Thoracic aorta (tissue), 2 donors: Measurements from ENCODE around the gene SORBS1. TPM values are rescaled to one million over a fixed set of nuclear protein-coding genes. Genes with fewer than 3 reads are reported as not detected.

Experiments used
- ATAC-seq: fragments of 150-250 bp; one replicate; pipeline ENCODE4 v1.8.0; 2017; ENCODE audit warnings: low read depth; ENCODE audit not compliant: insufficient number of reproducible peaks, low FRiP score
- DNase-seq: peaks from one replicate; pipeline ENCODE4 v3.0.0-alpha.2; 2020; ENCODE audit warnings: low spot score
- H3K27ac ChIP-seq, 2 donors: fragments of 200-600 bp; sonication (generic); 1 replicate in 1 of 2; 2 replicates in 1 of 2; pipeline ENCODE4 v1.5.1; 2016; ENCODE audit warnings: mild to moderate bottlenecking in 2 of 2, moderate library complexity in 2 of 2
- H3K27me3 ChIP-seq: fragments of 200-600 bp; sonication (generic); replicated peaks from 2 replicates; pipeline ENCODE4 v1.6.0; 2016; ENCODE audit warnings: mild to moderate bottlenecking; ENCODE audit not compliant: insufficient read depth
- H3K36me3 ChIP-seq: fragments of 200-600 bp; sonication (generic); one replicate; pipeline ENCODE4 v1.5.1; 2016
- H3K4me1 ChIP-seq, 2 donors: fragments of 200-600 bp; sonication (generic); 1 replicate in 1 of 2; 2 replicates in 1 of 2; pipeline versions ENCODE4 v1.5.1 to v1.6.0; 2016; ENCODE audit warnings: low read depth in 2 of 2, mild to moderate bottlenecking in 1 of 2; ENCODE audit not compliant: control insufficient read depth in 1 of 2
- H3K4me3 ChIP-seq: fragments of 200-600 bp; sonication (generic); 2 replicates; pipeline ENCODE4 v1.5.1; 2016; ENCODE audit warnings: mild to moderate bottlenecking
- H3K9me3 ChIP-seq: fragments of 200-600 bp; sonication (generic); 2 replicates; pipeline ENCODE4 v1.5.1; 2016
- total RNA-seq, 2 donors: library from RNA; depleted of rRNA; stranded (reverse); fragments of >200 nt; gene quantifications; one replicate each; pipeline versions ENCODE4 v1.1.0 to v1.2.3, GENCODE V29; 2016
- TF ChIP-seq, protein P1 (sequence below): fragments of 200-600 bp; sonication (generic); IDR thresholded peaks from one replicate; pipeline ENCODE4 v1.5.1; 2019; ENCODE audit warnings: antibody characterized with exemption

The SORBS1 gene
- total RNA-seq, 2 donors from 2014 or later: 1,110 to 1,659 TPM

DNA sequence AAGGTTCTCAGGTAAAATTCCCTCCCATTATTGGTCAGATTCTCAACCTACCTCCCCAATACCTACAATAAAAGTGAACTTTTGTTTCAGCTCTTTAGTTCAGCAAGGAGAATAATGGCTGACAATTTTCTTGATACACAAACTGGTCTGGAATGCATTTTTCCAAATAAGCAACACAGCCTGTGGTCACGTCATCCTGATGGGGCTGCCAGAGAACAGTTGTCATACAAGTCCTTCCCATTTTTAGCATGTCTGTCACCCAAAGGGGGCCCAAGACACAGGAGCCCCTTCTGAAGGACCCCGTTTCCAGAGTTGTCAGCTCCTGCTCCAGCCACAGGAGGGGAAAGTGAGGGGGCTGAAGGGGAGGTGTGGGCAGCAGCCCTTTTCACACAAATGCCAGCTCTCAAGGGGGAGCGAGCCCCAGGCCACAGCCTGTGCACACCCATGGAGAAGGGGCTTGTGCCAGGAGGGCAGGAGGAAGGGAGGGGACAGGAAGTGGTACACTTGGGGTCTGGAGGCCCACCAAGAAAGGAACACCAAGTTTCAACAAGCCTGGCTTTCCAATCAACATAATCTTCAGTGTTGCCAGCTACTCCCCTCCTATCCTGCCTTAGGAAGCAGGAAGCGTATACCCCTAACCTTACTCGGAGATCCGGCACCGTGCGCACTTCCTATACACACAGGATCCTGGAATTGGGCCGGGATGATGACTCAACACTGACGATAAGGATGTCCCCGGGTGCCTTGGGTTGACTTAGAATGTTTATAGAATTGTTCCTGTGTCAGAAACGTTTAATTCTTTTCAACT lies 227.0 kb downstream of the SORBS1 start:
- Histone ChIP-seq H3K36me3 (peaks cover 76% of the 10 kb centered on the region), H3K27me3 (no peaks in the 10 kb centered on the region), H3K9me3 (no peaks in the 10 kb centered on the region), H3K4me3 (no peak overlapping the region), H3K4me1 (peaks cover 33 to 97% of the 10 kb centered on the region in 2 donors), H3K27ac (peak overlapping the region; percentile 97)
- ATAC-seq (peak; percentile 83), DNase-seq (peak; percentile 89)
- TF ChIP-seq, protein P1, sequence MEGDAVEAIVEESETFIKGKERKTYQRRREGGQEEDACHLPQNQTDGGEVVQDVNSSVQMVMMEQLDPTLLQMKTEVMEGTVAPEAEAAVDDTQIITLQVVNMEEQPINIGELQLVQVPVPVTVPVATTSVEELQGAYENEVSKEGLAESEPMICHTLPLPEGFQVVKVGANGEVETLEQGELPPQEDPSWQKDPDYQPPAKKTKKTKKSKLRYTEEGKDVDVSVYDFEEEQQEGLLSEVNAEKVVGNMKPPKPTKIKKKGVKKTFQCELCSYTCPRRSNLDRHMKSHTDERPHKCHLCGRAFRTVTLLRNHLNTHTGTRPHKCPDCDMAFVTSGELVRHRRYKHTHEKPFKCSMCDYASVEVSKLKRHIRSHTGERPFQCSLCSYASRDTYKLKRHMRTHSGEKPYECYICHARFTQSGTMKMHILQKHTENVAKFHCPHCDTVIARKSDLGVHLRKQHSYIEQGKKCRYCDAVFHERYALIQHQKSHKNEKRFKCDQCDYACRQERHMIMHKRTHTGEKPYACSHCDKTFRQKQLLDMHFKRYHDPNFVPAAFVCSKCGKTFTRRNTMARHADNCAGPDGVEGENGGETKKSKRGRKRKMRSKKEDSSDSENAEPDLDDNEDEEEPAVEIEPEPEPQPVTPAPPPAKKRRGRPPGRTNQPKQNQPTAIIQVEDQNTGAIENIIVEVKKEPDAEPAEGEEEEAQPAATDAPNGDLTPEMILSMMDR: no peak

DNA sequence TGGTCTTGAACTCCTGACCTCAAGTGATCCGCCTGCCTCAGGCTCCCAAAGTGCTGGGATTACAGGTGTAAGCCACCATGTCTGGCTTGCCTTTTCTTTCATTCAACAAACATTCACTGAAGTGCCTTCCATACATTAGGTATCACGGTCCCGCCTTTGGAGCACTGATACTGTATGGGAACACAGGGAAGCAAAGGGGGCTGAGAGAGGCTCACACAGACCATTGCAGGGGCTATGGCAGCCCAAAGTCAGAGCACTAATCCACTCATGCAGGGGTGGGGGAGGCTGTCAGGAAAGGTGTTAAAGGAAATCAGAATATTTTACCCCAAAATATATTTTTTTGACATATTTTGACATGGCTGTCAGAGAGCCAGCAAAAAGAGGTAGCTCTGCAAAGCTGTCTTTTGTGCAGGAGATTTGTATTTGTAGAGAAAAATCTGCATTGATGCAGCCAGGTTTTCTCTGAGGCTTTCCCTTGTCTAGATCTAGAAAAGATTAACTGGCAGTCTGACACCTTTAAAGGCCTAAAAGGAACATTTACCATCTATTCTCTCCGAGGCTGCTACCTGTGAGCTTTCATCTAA lies 228.4 kb downstream of the SORBS1 start:
- Histone ChIP-seq H3K27ac (peak overlapping the region; percentile 97), H3K4me3 (no peak overlapping the region), H3K9me3 (no peaks in the 10 kb centered on the region), H3K4me1 (peaks cover 33 to 95% of the 10 kb centered on the region in 2 donors), H3K36me3 (peaks cover 72% of the 10 kb centered on the region), H3K27me3 (no peaks in the 10 kb centered on the region)
- no peak for ATAC-seq
- no peak for DNase-seq
- TF ChIP-seq, protein P1: no peak

DNA sequence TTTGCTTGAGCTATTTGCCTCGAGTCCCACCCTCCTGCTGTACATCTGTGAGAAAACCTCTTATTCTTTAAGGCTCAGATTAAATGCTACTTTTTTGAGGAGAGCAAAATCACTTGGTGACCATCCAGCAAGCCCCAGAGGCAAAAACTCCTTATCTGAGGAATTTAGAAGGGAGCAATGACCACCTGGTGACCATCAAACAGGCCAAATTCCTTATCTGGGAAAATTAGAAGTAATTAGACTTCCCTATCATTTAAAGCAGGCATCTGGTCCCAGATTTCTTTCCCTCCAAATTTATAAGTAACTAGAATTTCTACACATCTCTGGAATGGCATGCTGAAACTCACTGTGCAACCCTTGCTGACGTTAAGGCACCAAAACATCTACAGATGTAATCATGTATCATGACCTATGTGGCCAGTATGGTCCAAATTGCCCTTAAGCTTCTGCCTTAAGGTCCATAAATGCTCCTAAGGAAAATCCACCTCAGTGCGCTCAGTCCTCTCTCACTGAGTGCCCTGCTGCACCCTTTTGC lies 229.5 kb downstream of the SORBS1 start:
- H3K4me1 ChIP-seq: peaks cover 25 to 91% of the 10 kb centered on the region in 2 donors
- DNase-seq: no peak
- peak overlapping the region; percentile 97 for H3K27ac ChIP-seq
- no peaks in the 10 kb centered on the region for H3K9me3 ChIP-seq
- no peak overlapping the region for H3K4me3 ChIP-seq
- H3K27me3 ChIP-seq: no peaks in the 10 kb centered on the region
- H3K36me3 ChIP-seq: peaks cover 67% of the 10 kb centered on the region
- TF ChIP-seq, protein P1: no peak
- ATAC-seq: no peak

DNA sequence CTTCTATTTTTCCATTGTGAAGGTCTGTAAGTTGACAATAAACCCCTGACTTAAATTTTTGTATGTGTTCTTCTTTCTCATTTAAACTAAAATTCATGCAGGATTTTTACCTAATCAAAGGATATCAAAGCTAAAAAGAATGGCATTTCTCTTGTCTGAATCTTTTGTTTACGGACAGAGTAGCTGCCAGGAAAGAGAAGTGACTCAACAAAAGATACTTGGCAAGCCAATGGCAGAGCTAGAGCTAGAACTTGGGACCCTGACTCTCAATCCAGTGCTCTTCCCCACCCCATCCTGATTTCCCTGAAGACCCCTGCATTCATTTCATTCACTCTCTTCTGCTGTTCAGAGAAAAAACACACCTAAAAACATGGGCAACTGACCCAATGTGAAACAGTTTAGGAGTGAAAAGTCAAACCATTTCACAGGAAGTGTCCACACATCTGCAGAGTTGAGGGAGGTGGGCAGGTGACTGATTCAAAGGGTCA lies 230.2 kb downstream of the SORBS1 start:
- Histone ChIP-seq H3K4me1 (peaks cover 19 to 85% of the 10 kb centered on the region in 2 donors), H3K27me3 (no peaks in the 10 kb centered on the region), H3K9me3 (no peaks in the 10 kb centered on the region), H3K27ac (peak overlapping the region; percentile 57 to 97), H3K4me3 (no peak overlapping the region), H3K36me3 (peaks cover 63% of the 10 kb centered on the region)
- TF ChIP-seq, protein P1: no peak
- ATAC-seq (no peak), DNase-seq (no peak)

DNA sequence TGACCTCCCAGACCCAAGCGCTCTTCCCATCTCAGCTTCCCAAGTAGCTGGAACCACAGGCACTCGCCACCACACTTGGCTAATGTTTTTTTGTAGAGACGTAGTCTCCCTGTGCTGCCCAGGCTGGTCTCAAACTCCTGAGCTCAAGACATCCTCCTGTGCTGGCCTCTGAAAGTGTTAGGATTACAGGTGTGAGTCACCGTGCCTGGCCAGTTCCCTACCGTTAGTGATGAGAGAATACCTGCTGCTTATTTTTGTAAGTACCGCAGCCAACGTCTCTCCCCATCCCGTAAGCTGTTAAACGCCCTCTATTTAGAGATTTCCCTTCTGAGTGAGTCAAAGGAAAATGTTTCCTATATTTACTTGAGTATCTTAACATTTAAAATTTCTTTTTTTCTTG lies 231.9 kb downstream of the SORBS1 start:
- Histone ChIP-seq H3K27ac (peak overlapping the region; percentile 7 to 97), H3K9me3 (no peaks in the 10 kb centered on the region), H3K4me3 (no peak overlapping the region), H3K36me3 (peaks cover 70% of the 10 kb centered on the region), H3K27me3 (no peaks in the 10 kb centered on the region), H3K4me1 (peaks cover 6 to 68% of the 10 kb centered on the region in 2 donors)
- TF ChIP-seq, protein P1: no peak
- no peak for ATAC-seq
- DNase-seq: no peak
